Measurements from ENCODE around the gene PRCP. TPM values are rescaled to one million over a fixed set of nuclear protein-coding genes. Genes with fewer than 3 reads are reported as not detected.

PRCP gene
- total RNA-seq, 1 donor from 2014 or later, result 282 TPM

DNA sequence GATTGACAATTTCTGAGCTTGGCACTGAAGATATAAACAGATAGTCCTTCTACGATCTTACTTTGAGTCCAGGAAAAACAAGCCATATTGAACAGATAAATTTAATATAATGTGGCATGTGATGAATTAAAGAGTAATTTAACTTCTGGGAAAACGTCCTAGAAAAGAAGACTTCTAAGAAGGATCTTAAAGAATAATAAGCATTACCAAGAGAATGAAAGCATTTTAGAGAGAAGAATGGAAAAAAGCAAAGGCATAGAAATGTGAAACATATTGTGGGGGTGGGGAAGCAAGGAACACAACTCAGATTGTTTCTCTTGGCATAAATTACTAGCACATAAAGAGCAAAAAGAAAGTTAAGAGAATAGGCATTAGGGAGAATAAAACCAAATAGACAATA, 6.7 kb upstream of the PRCP start:
- no peak for DNase-seq

GRCh38 chr11:82906236-82906635, 6.0 kb upstream of the PRCP start:
- DNase-seq, result peak; percentile 49

DNA sequence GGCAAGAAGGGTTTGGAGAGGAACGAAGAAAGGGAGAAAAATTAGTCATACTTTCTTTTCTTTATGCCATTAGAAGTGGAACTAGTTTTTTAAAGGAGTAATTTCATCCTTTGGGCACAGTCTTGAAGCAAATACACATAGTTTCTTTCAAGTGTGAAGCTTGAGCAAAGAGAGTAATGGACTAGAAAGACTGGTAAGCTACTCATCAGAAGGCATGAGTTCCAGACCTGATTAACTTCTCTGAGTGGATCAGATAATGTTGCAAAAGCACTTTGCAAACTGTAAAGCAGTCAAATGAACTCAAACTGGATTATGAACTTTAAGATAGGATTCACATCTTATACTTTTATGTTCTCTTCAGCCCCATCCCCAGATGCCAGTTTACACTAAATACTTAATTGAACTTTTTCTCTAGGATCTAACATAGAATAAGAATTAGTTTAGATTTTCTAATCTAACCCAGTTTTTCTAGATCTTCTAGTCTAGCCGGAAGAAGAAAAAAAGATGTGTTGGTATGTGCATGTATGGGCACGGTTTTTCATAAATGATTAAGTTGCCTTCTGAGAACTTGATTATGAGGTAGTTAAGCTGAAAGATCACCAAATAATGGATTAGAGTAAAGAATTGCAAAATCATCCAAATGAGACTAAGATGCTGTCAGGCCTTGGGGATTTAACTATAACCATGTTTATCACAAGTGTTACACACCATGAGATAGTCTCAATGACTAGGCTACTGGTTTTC, 3.8 kb upstream of the PRCP start:
- no peak for DNase-seq

DNA sequence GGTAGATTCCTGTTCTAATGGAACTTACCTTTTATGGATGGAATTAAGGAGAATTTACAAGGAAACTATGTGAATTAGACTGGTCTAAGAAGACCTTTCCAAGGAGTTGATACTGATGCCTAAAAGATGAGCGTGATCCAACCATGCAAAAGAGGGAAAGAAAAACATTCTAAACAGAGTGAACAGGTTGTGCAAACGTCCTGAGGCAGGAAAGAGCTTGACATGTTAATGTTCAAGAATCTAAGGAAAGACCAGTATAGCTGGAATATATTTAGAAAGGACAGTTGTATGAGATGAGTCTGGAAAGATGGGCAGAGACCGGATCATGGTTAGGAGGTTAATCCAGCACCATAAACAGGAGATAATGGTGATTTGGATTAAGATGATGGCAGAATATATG, 2.6 kb upstream of the PRCP start:
- no peak for DNase-seq

DNA sequence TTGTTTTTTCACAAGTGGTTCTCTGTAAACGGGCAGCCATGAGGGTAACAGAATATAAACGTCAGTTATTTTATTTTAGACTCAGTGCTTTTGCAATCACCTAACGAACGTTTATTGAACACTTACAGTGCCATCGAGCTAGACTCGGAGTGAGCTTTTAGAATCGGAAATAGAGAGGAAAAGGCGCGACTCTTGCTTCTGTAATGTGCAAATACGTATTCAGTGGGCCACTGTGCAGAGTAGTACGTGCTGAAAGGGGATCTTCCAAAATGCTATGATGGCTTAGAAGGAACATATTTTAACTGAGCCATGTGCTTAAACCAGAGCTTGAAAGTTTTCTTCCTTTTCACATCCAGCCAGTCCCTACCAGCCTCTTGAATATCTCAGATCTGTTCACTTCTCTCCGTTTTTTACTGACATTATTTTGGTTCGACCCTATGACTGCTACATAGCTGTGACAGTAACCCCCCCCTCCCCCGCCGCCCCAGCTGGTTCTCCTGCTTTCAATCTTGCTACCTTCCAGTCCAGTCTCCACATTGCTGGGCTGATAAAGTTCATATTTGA, 1.8 kb upstream of the PRCP start:
- no peak for DNase-seq

DNA sequence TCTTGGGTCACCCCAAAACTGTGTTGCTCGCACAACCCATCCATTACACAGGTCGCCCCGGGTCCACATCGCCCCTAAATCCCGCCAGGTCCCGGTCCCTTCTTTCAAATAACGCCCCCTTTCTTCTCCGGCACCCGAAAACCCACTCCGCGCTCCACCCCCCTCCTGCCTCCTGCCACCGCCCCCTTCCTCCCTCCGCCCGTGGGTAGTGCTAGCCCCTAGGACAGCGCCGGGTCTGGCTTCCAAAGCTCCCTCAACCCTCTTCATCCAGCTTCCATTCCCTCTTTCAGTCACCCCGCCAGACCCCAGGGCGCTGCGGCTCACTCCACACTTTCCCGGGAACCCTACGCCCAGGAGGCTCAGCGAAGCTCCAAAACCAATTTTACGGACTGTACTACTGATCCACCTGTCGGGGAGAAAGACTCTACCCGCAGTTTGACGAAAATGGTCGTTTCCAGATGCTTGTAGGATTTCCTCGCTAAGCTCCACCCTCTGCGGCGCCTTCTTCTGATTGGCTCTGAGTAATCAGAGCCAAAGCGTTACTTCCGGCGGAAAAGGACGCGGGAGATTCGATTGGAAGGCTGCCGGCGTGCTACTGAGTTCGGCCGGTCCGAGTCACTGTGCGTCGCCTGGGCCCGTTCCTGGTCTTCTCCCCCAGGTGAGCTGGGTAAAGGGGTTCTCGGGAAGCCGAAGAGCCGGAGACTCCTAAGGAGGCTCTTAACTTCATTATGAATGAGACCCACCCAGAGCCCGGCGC, 1.1 kb upstream of the PRCP start, which contains the start of gene DDIAS:
DDIAS (plus strand) TSS at position 572 of the 757 bp plus-strand sequence. CDS start 13,003 bp downstream, outside the sequence.
- DNase-seq, result peak; percentile 99

GRCh38 chr11:82899957-82900276, 313 bp downstream of the PRCP start:
- DNase-seq, result no peak

DNA sequence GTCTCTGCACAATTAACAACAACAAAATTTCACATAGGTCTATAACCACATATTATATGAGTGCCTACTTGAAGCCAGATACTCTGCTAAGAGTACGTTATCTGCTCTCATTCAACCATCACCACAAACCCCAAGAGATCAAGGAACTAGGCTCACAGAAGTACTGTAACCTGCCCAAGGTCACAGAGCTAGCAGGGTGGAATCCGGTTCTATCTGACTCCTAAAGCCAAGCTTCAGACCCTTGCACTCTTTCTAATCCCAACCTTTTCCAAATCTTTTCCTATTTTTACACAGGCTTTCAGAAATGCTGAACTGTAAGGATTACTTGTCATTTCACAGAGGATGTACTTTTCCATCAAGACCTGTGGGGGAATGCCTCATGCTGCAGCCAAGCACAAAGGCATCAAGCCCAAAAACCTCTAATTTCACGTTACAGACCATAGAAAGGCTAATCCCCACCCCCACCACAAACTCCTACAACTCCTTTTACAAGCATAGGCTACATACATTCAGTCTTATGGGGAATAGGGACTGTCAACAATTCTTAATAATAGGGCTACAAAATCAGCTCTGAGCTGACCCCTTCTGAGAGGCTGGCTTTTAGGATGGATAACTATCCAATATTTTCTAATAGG, 927 bp downstream of the PRCP start:
- peak; percentile 21 for DNase-seq

GRCh38 chr11:82898241-82898640, 2.0 kb downstream of the PRCP start:
- no peak for DNase-seq

- DNase-seq, result no peak
Observed at GRCh38 chr11:82896183-82896582, 4.0 kb downstream of the PRCP start.

DNA sequence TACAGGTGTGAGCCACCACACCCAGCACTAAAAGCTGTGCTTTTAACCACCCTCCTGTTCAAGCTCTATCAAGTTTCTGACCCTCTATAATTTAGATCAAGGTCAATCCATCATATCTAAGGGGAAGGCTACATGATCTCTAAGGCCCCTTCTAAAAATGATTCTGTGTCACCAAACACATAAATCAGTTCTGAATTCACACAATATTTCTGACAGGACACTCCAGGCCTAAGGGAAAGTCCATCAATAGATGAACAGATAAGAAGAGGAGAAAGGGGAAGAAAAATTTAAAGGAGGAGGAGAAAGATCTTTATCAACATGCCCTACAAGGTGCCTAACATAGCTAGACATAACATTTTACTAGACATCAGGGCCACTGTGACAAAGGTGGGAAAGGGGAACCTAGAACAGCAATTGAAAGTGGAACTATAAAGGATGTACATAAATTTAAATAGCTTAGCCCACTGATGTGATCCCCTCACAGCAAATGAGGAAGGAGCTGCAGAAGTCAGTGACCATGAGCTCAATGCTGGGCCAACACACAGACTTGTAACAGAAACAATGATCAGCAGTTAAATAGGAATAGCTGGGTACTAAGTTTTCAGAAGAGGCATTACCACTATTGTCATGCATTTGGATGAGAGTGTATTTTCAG, 4.7 kb downstream of the PRCP start:
- no peak for DNase-seq

DNA sequence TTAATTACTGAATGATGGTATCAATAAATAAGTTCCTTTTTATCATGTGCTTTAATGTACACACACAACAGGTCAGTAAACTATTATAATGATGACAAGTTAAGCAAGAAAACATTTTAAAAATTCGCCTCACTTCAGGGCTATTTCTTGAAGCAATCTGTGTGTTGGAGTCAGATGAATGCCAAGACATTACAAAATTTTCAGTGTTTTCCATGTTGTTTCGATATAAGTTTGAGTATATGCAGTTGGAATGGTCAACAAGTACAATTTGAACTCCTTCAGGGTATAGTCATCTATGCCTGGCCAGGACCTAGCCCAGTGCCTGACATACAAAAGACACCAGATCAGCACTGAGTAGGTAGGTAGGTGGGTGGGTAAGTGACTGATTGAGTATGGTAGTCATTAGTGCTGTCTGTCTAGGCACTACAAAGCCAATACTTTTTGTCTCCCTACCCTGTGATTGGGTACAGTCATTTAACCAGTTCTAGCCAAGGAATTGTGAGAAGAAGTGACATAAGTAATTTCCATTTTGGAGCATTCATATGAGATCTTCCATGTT, 7.5 kb downstream of the PRCP start:
- DNase-seq, result no peak

DNA sequence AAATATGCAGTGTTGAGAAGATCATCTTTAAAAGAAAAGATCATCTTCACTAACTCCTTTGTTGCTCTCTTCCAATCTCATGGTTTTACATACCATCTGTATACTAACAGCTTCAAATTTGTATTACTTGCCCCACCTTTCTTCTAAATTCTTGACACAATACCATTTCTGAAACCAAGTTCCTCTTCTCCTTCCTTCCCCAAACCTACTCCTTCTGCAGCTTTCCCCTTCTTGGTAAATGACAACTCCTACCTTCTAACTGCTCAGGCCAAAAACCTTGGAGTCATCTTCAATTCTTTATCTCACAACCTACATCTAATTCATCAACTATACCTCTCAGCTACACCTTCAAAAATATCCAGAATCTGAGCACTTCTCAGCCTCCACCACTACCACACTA, 9.3 kb downstream of the PRCP start:
- no peak for DNase-seq

DNA sequence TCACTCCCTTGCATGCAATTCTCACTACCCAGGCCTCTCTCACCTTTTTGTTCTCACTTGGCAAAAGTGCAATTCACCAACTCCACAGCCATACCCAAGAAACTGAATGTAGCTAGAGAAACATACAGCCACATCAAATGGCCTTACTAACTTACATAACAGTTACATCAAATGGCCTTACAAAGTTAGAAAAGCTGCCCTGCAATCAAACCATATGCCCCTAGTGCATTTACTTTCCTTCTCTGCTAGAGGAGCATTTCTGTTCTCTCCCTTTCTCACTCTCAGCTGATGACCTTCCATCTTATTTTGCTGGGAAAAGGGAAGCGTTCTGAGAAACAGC, 10.3 kb downstream of the PRCP start:
- no peak for DNase-seq

GRCh38 chr11:82889133-82890001, 10.9 kb downstream of the PRCP start:
- peak; percentile 79 for DNase-seq

DNA sequence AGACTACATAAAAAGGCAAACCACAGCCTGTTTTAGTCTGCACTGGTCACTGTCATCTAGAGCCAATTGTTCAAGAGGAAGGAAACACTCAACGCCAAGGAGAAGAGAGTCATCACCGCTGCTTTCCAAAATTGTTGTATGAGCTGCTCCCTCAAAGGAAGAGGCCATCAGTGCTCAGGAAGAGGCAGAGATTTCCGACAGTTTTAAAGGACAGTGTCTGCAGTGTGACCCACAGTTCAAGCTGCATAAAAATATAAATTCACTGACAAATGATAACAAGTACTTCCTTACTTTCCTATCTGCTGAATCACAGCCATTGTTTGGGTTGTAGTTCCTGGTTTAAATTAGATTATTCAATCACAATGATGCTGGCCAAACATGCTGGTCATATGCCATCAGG, 16.4 kb downstream of the PRCP start:
- DNase-seq, result peak; percentile 94

DNA sequence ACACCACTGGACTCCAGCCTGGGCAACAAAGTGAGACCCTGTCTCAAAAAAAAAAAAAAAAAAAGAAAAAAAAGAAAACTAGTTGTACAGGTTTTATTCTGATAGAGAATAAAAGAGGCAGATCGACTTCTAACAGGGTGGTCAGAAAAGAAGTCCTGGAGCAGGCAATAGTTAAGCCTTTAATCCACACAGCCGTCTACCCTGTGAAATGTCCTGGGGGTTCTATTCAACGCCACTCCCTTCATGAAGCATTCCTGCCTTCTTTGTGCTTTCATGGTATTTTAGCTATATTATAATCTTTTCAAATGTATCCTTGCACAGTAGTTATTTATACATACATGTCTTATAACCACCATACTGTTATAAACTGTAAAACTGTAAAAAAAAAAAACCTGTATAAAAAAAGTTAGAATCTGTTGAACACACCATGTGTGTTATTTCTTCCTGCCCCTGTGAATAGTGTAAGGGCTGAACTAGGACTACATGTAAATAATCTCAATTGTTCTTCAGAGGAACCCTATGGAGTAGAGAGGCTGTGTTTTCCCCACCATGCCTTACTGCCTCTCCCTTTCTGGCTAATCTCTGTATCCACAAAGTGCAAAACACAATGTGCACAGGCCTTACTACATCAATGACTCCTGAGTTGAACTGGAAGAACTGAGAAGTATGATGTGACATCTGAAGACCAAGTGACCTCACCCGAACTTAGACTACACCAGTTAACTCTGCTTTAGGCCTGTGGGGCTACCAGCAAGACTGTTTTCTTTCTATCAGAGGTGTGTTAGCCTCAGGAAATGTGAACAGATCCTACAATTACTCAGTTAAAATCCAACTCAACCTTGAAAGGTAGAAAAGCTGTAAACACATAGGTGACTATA, 25.3 kb downstream of the PRCP start:
- no peak for DNase-seq

- DNase-seq, result peak; percentile 58
Observed at GRCh38 chr11:82873919-82874333, 26.3 kb downstream of the PRCP start.

GRCh38 chr11:82872377-82873150, 27.7 kb downstream of the PRCP start:
- no peak for DNase-seq

DNA sequence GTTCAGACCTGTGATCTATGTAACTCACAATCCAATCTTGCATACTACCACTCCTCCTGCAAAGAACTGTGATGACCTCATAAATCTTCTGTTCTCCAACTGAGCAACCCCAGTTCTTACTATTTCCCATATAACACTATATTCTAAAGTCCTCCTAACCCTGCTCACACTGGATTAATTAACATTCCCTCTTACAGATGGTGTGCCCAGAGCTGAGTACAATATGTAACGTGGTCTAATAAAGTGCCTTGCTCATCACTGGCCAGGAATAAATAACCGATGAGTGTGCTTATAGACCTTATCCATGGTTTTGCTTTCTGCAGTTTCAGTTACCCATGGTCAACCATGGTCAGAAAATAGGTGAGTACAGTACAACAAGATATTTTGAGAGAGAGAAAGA, 28.6 kb downstream of the PRCP start:
- DNase-seq, result no peak

Measured in dermis blood vessel endothelial cell (primary cell).